PFSK-1 (cell line): ENCODE results near the gene VBP1. TPM values are rescaled to one million over a fixed set of nuclear protein-coding genes. Genes with fewer than 3 reads are reported as not detected.

ENCODE experiments used
- FOXP2 ChIP-seq: optimal IDR thresholded peaks from 2 replicates; pipeline ENCODE3; 2011; ENCODE audit warnings: borderline replicate concordance, control low read depth, inconsistent platforms; ENCODE audit not compliant: insufficient read depth; ENCODE audit errors: extremely low read length, extremely low read depth
- POLR2AphosphoS5 ChIP-seq: IDR thresholded peaks from 2 replicates; pipeline ENCODE4 v1.6.1; 2012; ENCODE audit warnings: low read depth, mild to moderate bottlenecking, control low read depth, low read length, moderate library complexity
- REST ChIP-seq, 2 experiments: IDR thresholded peaks; 2 replicates each; pipeline versions ENCODE4 v1.6.1 to v1.8.0; 2011 to 2012; ENCODE audit warnings: low read depth in 2 of 2, low read length in 2 of 2, control low read depth in 1 of 2, inconsistent platforms in 1 of 2, mild to moderate bottlenecking in 1 of 2, moderate library complexity in 1 of 2; ENCODE audit not compliant: insufficient read depth in 1 of 2
- SIN3A ChIP-seq: IDR thresholded peaks from 2 replicates; pipeline ENCODE4 v1.6.1; 2012; ENCODE audit warnings: mild to moderate bottlenecking, low read length, moderate library complexity, borderline replicate concordance; ENCODE audit not compliant: insufficient read depth
- TAF1 ChIP-seq: IDR thresholded peaks from 2 replicates; pipeline ENCODE4 v1.6.1; 2012; ENCODE audit warnings: low read length, control low read depth, borderline replicate concordance; ENCODE audit not compliant: insufficient read depth
- polyA plus RNA-seq: library from polyadenylated mRNA; unstranded; fragments of >200 nt; gene quantifications from one replicate; pipeline ENCODE4 v1.2.1, GENCODE V29; 2012; ENCODE audit warnings: low read depth, missing spikeins; ENCODE audit not compliant: insufficient read length

The VBP1 gene
- 28.5 TPM for polyA plus RNA-seq

GRCh38 chrX:155216179-155216939 is at the start of gene VBP1:
Gene VBP1, plus strand, starts transcription at chrX:155216460. Its CDS starts 23 bp downstream, at chrX:155216483.
- TF ChIP-seq FOXP2, result no peak
- TF ChIP-seq REST (IDR thresholded peaks at IDR 0.05; ENCODE audit: insufficient read depth in 1 of 2, low read depth in 2 of 2, low read length in 2 of 2), result no peak
- TF ChIP-seq POLR2AphosphoS5, result peak; percentile 81
- TF ChIP-seq TAF1, result peak; percentile 43; the same call in 1 of the 2 replicates
- TF ChIP-seq SIN3A, result no peak

GRCh38 chrX:155169881-155170280 is 46.4 kb upstream of the VBP1 start:
- TF ChIP-seq FOXP2 (no peak), POLR2AphosphoS5 (no peak), REST (IDR thresholded peaks at IDR 0.05; ENCODE audit: insufficient read depth in 1 of 2, low read depth in 2 of 2, low read length in 2 of 2) (no peak), TAF1 (no peak), SIN3A (no peak)

GRCh38 chrX:155179346-155179997 is 36.8 kb upstream of the VBP1 start:
- TF ChIP-seq REST (IDR thresholded peaks at IDR 0.05; ENCODE audit: insufficient read depth in 1 of 2, low read depth in 2 of 2, low read length in 2 of 2), result no peak
- TF ChIP-seq TAF1, result no peak
- TF ChIP-seq POLR2AphosphoS5, result no peak
- no peak for TF ChIP-seq FOXP2
- TF ChIP-seq SIN3A, result no peak

- TF ChIP-seq SIN3A (no peak), POLR2AphosphoS5 (no peak), REST (IDR thresholded peaks at IDR 0.05; ENCODE audit: insufficient read depth in 1 of 2, low read depth in 2 of 2, low read length in 2 of 2) (no peak), TAF1 (no peak), FOXP2 (no peak)
Measured at GRCh38 chrX:155188786-155189185, 27.5 kb upstream of the VBP1 start.
